ENCODE results near the gene FOXP1. TPM values are rescaled to one million over a fixed set of nuclear protein-coding genes. Genes with fewer than 3 reads are reported as not detected.

Gene FOXP1
- total RNA-seq, 4 donors from 2014 or later, result 49.8 to 157 (median 71.9) TPM

GRCh38 chr3:70927239-70927638 lies 656.3 kb downstream of the FOXP1 start:
- 98% methylated on average over 4 of the region's 4 CpGs for WGBS
- H3K4me3 ChIP-seq, result no peak overlapping the region
- TF ChIP-seq, protein P1, sequence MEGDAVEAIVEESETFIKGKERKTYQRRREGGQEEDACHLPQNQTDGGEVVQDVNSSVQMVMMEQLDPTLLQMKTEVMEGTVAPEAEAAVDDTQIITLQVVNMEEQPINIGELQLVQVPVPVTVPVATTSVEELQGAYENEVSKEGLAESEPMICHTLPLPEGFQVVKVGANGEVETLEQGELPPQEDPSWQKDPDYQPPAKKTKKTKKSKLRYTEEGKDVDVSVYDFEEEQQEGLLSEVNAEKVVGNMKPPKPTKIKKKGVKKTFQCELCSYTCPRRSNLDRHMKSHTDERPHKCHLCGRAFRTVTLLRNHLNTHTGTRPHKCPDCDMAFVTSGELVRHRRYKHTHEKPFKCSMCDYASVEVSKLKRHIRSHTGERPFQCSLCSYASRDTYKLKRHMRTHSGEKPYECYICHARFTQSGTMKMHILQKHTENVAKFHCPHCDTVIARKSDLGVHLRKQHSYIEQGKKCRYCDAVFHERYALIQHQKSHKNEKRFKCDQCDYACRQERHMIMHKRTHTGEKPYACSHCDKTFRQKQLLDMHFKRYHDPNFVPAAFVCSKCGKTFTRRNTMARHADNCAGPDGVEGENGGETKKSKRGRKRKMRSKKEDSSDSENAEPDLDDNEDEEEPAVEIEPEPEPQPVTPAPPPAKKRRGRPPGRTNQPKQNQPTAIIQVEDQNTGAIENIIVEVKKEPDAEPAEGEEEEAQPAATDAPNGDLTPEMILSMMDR (IDR thresholded peaks at IDR 0.05), result no peak
- TF ChIP-seq POLR2AphosphoS5 (IDR thresholded peaks at IDR 0.05), result no peak
- no peak for TF ChIP-seq EP300 (IDR thresholded peaks at IDR 0.05)
- no peak for TF ChIP-seq POLR2A (IDR thresholded peaks at IDR 0.05)

GRCh38 chr3:70926835-70927234 lies 656.7 kb downstream of the FOXP1 start:
- Histone ChIP-seq H3K9me3 (no peaks in the 10 kb centered on the region), H3K27ac (no peak overlapping the region), H3K4me1 (no peaks in the 10 kb centered on the region), H3K36me3 (no peaks in the 10 kb centered on the region), H3K4me3 (no peak overlapping the region), H3K27me3 (no peaks in the 10 kb centered on the region)
- TF ChIP-seq POLR2A (IDR thresholded peaks at IDR 0.05), result no peak
- TF ChIP-seq, protein P1 (IDR thresholded peaks at IDR 0.05), result no peak
- no peak for TF ChIP-seq POLR2AphosphoS5 (IDR thresholded peaks at IDR 0.05)
- no peak for TF ChIP-seq EP300 (IDR thresholded peaks at IDR 0.05)
- 85% methylated on average over 7 of the region's 7 CpGs for WGBS
- DNase-seq (ENCODE audit: low spot score in 2 of 2), result no peak

More at GRCh38 chr3:70927239-70927638, 656.3 kb downstream of the FOXP1 start:
- Histone ChIP-seq H3K27me3 (no peaks in the 10 kb centered on the region), H3K9me3 (no peaks in the 10 kb centered on the region), H3K36me3 (no peaks in the 10 kb centered on the region), H3K4me1 (no peaks in the 10 kb centered on the region), H3K27ac (no peak overlapping the region)
- no peak for DNase-seq (ENCODE audit: low spot score in 2 of 2)

DNA sequence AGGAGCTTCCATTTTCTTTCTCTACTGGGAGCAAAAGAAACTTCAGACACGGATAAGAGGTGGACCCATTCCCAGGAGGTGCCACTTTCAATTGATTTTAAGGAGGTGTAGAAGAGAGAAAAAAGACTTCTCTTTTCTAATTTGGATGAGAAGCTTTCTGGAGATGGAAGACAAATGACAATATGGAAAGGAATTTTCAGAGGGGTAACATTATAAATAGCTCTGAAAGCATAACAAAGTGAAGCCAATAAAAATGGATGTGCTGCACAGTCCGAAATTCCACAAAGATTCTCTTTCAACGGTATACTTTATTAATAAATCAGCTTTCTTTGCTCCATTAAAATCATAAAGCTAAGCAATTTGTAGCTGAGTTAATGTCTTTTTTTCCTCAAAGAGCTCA lies 663.9 kb downstream of the FOXP1 start:
- Histone ChIP-seq H3K4me3 (no peak overlapping the region), H3K4me1 (no peaks in the 10 kb centered on the region), H3K36me3 (no peaks in the 10 kb centered on the region), H3K27me3 (no peaks in the 10 kb centered on the region), H3K9me3 (no peaks in the 10 kb centered on the region), H3K27ac (no peak overlapping the region)
- WGBS, result 73% methylated on average over 3 of the region's 3 CpGs
- no peak for DNase-seq (ENCODE audit: low spot score in 2 of 2)
- TF ChIP-seq POLR2A (IDR thresholded peaks at IDR 0.05) (no peak), EP300 (IDR thresholded peaks at IDR 0.05) (no peak), POLR2AphosphoS5 (IDR thresholded peaks at IDR 0.05) (no peak)
- TF ChIP-seq, protein P1 (IDR thresholded peaks at IDR 0.05), result no peak

DNA sequence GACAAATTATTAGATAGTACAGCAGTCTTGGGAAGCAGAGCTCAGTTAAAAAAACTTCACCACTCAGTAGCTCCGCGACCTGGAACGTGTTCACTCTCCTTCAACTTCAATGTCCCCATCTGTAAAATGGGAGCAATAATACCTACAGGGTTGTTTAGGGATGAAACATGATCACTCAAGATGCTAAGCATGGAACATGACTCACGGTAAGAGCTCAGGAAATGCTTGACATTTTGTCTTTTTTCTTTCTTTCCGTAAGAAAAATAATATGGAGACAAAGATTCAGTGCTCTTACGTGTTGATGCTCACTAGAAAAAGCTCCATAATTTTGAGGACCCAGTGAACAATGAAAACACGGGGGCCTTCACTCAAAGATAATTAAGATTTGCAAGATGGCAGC lies 664.4 kb downstream of the FOXP1 start:
- no peak for DNase-seq (ENCODE audit: low spot score in 2 of 2)
- no peaks in the 10 kb centered on the region for H3K9me3 ChIP-seq
- H3K27me3 ChIP-seq, result no peaks in the 10 kb centered on the region
- no peak overlapping the region for H3K4me3 ChIP-seq
- TF ChIP-seq, protein P1 (IDR thresholded peaks at IDR 0.05), result no peak
- no peak for TF ChIP-seq POLR2AphosphoS5 (IDR thresholded peaks at IDR 0.05)
- TF ChIP-seq POLR2A (IDR thresholded peaks at IDR 0.05), result no peak
- TF ChIP-seq EP300 (IDR thresholded peaks at IDR 0.05), result no peak
- WGBS, result 93% methylated on average over 7 of the region's 7 CpGs
- no peaks in the 10 kb centered on the region for H3K36me3 ChIP-seq
- H3K27ac ChIP-seq, result no peak overlapping the region
- H3K4me1 ChIP-seq, result no peaks in the 10 kb centered on the region

- H3K4me3 ChIP-seq, result no peak overlapping the region
- H3K27ac ChIP-seq, result no peak overlapping the region
- 68% methylated on average over 4 of the region's 4 CpGs for WGBS
- no peaks in the 10 kb centered on the region for H3K27me3 ChIP-seq
- no peaks in the 10 kb centered on the region for H3K9me3 ChIP-seq
- DNase-seq (ENCODE audit: low spot score in 2 of 2), result no peak
- H3K4me1 ChIP-seq, result no peaks in the 10 kb centered on the region
- H3K36me3 ChIP-seq, result no peaks in the 10 kb centered on the region
- TF ChIP-seq POLR2AphosphoS5 (IDR thresholded peaks at IDR 0.05) (no peak), EP300 (IDR thresholded peaks at IDR 0.05) (no peak), POLR2A (IDR thresholded peaks at IDR 0.05) (no peak)
- TF ChIP-seq, protein P1 (IDR thresholded peaks at IDR 0.05), result no peak
Measured at GRCh38 chr3:70916375-70917055, 667.0 kb downstream of the FOXP1 start.
